ENCODE results near the gene LCN12.

GRCh38 chr9:136921718-136922117 is 30.4 kb upstream of the LCN12 start:
- TF ChIP-seq POLR2A (IDR thresholded peaks at IDR 0.05; ENCODE audit: low read depth, low read length): no peak
- no peak for TF ChIP-seq POLR2AphosphoS5 (IDR thresholded peaks at IDR 0.05; ENCODE audit: low read depth, low read length)
- no peak for TF ChIP-seq POU2F2 (IDR thresholded peaks at IDR 0.05; ENCODE audit: low read depth, low read length)

Data from GM12891 (cell line).